NCI-H2081 treated with DMSO at 0.1 percent for 48 hours (cell line): ENCODE data around the gene POR.
"Not testable (repeated sequence)": the region's sequence is repeated elsewhere in the genome, so short reads cannot be mapped to it uniquely, and the experiment has no call there.

Experiments
- DNase-seq: peaks from one replicate; lab custom pipeline; 2025; lab: John Stamatoyannopoulos, UW

POR gene

DNA sequence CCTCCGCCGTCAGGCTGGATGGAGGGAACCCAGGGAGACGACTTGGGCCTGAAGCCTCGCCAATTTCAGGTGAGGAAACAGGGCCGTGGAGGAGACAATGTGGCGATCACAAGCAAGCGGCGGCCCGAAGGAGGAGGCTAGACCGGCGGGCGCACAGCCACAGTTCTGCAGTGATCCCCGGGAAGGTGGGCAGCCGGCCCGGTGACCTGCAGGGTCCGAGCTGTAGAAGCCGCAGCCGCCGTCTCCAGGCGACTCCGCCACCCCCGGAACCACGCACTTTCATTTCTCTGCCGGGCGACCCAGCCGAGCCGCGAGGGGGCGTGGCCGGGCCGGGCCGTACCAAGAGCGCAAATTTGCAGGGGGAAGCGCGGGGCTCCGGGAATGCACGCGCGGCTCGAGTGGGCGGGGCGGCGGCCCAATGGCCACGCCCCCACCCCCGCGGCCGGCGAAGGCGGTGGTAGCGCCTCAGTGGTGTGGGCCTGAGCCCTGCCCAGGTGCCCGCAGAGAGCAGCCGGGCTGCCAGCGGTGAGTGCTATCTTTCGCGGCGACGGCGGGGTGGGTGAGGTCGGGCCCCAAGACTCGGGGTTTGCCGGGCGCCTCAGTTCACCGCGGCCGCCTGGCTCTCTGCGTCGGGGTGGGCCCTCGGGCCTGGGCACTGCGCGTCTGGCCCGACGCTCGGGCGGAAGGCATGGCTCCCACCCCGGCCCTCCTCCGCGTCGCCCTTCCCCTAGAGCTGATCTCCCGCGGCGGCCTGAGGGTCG lies at the start of gene POR:
POR (plus strand) TSS at position 501 of the 761 bp plus-strand sequence. CDS start 38,847 bp downstream, outside the sequence.
- peak; percentile 44 for DNase-seq

GRCh38 chr7:75866114-75866488 lies 48.9 kb upstream of the POR start:
- DNase-seq, result no peak

GRCh38 chr7:75866489-75867389 lies 48.2 kb upstream of the POR start:
- peak; percentile 29 for DNase-seq

- no peak for DNase-seq
Measured at GRCh38 chr7:75867390-75867717, 47.6 kb upstream of the POR start.

DNA sequence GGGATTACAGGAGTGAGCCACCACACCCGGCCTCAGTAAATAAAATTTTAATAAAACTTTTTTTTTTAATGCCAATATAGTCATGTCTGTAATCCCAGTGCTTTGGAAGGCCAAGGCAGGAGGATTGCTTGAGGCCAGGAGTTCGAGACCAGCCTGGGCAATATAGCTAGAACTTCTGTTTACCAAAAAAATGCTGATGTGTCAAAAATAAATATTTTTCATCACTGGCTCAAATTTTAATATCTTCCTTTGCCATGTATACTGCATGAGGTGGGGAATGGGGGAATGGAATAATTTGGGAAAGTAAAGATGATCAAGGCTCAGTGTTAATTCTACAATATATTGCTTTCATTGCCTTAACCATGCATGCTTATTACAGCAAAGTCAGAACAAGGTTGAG lies 46.8 kb upstream of the POR start:
- no peak for DNase-seq

GRCh38 chr7:75869776-75870379 lies 45.1 kb upstream of the POR start:
- no peak for DNase-seq

DNA sequence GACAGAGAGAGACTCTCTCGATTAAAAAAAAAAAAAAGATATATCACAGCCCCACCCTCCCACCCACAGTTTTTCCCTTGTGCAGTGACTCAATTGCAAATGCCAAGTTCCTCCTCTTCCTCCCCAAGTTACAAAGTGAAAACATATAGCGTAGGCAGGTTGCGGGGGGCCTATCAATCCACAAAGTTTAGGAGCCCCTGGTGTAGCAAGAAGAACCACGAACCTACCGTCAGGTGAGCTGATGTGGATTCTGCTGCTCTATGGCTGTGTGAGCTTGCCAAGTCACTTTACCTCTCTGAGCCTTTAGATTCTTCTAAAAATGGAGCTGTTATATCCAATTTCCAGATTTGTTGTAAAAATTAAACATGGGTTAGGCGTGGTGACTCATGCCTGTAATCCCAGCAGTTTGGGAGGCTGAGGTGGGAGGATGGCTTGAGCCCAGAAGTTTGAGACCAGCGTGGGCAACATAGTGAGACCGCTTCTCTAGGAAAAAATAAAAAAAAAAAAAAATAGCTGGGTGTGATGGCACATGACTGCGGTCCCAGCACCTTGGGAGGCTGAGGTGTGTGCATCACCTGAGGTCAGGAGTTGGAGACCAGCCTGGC lies 44.3 kb upstream of the POR start:
- DNase-seq, result no peak

DNA sequence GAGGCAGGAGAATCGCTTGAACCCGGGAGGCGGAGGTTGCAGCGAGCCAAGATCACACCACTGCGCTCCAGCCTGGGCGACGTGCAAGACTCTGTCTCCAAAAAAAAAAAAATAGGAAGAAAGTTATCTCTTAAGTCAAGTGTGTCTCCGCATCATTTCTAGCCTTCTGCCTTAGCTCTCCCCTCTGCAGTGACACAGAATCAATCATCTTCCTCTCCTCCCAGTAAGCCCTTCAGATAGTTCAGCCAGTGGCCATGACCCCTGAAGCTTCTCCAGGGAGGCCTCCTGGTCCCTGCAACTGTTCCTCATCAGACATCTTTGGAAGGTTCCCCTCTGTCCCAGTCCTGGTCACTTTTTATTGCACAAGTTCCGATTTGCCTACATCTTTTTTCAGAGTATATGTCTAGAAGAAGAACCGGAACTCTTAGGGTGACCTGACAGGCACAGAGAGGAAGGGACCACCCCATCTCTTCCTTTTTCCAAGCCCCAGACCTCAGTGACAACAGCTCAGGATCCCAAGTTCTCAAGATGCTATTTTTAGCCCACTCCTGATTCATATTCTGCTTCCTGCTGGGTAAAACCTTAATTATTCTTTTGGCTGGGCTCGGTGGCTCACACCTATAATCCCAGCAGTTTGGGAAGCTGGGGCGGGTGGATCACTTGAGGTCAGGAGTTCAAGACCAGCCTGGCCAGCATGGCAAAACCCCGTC lies 42.7 kb upstream of the POR start:
- no peak for DNase-seq

DNA sequence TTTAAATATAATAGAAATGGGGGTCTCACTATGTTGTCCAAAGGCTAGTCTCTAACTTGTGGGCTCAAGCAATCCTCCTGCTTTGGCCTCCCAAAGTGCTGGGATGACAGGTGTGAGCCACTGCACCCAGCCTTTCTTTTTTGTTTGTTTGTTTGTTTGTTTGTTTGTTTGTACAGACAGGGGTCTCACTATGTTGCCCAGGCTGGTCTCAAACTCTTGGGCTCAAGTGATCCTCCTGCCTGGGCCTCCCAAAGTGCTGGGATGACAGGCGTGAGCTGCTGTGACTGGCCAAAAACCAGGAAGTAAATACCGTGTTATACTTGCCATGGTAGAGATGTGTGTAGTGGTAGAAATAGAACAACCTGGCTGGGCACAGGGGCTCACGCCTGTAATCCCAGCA lies 40.8 kb upstream of the POR start:
- DNase-seq, result not testable (repeated sequence)

DNA sequence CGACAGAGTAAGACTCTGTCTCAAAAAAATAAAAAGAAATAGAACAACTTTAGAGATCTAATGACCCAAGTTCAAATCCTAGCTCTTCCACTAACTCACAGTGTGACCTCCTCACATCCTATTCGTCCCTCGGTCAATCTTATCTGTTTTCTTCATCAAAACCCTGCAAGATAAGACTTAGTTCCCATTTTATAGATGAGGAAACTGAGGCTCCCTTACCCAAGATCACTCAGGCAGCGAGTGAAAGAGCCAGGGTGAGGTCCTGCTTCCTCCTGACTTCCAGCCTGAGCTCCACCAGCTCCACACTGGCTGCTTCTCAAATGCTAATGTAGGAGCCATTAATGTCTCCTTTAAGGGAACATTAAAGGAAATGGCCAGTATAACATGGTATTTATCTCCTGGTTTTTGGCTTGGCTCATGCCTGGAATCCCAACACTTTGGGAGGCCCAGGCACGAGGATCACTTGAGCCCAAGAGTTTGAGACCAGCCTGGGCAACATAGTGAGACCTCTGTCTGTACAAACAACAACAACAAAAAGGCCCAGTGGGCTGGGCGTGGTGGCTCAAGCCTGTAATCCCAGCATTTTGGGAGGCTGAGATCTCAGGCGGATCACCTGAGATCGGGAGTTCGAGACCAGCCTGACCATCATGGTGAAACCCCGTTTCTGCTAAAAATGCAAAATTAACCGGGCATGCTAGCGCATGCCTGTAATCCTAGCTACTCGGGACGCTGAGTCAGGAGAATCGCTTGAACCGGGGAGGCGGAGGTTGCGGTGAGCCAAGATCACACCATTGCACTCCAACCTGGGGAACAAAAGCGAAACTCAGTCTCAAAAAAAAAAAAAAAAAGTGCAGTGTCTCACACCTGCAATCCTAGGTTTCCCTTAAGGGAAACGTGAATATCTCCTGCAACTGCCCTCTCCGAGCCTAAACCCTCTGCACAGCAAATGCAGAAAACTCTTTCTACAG lies 39.6 kb upstream of the POR start:
- no peak for DNase-seq

- no peak for DNase-seq
Measured at GRCh38 chr7:75876126-75876881, 38.7 kb upstream of the POR start.

DNA sequence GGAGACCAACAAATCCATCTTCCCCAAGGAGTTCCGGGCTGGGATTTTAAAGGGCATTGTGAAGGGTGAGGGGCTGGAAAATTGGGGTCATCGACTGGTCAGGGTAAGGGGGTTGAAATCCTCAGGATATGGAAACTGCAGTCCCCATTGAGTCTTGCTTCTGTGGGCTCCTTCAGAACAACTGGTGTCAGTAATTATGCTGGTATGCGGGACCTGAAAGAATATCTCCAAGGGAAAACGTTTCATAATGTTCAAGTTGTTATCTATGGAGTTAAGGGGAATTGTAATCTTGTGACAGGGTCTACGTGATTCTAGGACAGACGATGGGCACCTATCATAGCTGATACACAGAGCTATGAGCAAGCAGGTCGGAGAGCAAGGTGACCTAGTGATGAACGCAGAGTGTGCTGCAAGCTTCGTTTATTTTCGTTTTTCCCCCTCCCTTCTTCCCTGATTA lies 36.6 kb upstream of the POR start:
- DNase-seq, result no peak

DNA sequence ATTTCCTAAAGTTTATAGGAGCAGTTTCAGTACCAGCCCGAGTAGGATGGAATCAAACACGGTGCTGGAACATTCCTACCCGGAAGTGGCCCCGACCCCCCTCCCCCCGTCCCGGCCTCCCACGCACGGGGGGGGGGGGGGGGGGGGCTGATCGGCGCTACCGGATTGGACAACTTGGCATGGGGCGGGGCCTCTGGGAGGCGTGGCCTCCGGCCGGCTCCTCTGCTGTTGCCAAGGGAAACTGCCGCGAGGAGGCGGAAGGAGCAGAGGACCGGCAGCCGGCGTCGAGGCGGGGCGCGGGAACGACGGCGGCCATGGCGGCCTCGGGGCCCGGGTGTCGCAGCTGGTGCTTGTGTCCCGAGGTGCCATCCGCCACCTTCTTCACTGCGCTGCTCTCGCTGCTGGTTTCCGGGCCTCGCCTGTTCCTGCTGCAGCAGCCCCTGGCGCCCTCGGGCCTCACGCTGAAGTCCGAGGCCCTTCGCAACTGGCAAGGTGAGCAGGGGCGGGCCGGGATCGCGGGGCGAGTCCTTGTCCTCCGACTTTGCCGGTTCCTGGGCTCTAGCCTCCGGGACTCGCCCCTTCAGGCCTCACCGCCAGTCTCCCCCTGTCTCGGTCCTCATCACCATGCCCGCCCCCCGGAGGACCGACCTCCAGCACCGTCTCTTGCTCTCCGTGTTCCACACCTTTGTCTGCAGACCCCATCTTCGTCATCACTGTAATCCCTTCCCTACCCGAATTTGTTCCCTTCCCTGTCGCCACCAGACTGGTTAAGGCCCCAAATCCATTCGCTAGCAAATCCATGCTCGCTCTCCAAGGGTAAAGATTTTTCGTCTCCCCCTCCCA lies 36.0 kb upstream of the POR start, which contains the start of gene RHBDD2:
RHBDD2 (plus strand) TSS at position 266 of the 843 bp plus-strand sequence; CDS start at position 315, 49 bp downstream.
- peak; percentile 85 for DNase-seq

DNA sequence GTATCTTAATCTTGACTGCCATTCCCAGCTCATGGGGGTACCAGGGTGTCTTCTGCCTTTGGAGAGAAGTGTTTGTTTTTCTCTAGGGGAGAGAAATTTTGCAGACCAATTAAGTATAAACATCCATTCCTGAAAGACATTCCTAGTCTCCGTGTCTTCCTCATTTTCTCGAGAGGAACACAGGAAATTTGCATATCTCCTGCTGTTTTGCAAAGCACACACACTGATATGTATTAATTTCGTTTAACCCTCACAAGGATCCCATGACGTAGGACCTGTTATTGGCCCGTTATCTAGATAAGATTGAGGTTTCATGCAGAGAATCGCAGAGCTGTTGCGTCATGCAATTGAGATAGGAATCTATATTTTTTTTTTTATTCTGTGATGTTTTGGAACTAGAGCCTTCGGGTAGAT lies 35.2 kb upstream of the POR start:
- DNase-seq, result no peak

GRCh38 chr7:75880242-75880641 lies 34.7 kb upstream of the POR start:
- no peak for DNase-seq

- no peak for DNase-seq
Measured at GRCh38 chr7:75881436-75882095, 33.4 kb upstream of the POR start.

DNA sequence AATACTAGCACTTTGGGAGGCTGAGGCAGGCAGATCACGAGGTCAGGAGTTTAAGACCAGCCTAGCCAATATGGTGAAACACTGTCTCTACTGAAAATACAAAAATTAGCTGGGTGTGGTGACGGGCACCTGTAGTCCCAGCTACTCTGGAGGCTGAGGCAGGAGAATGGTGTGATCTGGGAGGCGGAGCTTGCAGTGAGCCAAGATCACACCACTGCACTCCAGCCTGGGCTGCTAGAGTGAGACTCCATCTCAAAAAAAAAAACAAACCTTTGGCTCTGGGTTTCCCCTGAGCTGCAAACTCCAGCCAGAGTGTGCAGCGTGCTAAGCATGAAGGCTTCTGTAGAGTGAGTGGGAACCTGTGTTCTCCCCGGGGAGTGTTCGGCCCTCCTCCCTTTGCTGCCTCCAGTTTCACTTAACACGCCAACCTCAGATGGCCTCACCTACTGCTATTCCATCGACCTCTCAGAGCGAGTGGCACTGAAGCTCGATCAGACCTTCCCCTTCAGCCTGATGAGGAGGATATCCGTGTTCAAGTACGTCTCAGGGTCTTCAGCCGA lies 31.6 kb upstream of the POR start:
- DNase-seq, result not testable (repeated sequence)

DNA sequence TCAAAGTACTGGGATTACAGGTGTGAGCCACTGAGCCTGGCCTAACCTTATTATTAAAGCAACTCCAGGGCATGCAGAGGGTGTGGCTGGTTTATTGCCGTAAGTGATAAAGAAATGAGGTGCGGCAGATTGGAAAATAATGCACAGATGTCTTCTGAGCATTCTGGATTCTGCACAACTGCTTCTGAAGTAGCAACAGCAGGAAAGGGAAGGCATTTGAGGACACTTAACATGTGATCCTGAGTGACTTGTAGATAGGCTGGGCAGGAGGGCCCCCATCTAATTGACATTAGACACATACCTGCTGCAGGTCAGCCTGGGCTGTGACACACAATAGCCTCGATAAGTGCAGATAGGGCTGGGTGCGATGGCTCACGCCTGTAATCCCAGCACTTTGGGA lies 30.5 kb upstream of the POR start:
- DNase-seq, result no peak
